AG09319 (cell line): Measurements from ENCODE around the gene CYP4F3.
"Not testable (repeated sequence)": the region's sequence is repeated elsewhere in the genome, so short reads cannot be mapped to it uniquely, and the experiment has no call there.

Experiments
- DNase-seq: peaks from one replicate; pipeline ENCODE4 v3.0.0-alpha.2; 2010; ENCODE audit warnings: low read depth; ENCODE audit errors: extremely low read depth
- CTCF ChIP-seq: IDR thresholded peaks from 2 replicates; pipeline ENCODE4 v1.5.1; 2011; ENCODE audit warnings: low read depth, mild to moderate bottlenecking, inconsistent platforms, low read length, moderate library complexity

Gene CYP4F3, protein sequence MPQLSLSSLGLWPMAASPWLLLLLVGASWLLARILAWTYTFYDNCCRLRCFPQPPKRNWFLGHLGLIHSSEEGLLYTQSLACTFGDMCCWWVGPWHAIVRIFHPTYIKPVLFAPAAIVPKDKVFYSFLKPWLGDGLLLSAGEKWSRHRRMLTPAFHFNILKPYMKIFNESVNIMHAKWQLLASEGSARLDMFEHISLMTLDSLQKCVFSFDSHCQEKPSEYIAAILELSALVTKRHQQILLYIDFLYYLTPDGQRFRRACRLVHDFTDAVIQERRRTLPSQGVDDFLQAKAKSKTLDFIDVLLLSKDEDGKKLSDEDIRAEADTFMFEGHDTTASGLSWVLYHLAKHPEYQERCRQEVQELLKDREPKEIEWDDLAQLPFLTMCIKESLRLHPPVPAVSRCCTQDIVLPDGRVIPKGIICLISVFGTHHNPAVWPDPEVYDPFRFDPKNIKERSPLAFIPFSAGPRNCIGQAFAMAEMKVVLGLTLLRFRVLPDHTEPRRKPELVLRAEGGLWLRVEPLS

GRCh38 chr19:15640294-15640903 is at the start of gene CYP4F3:
Gene CYP4F3, plus strand, starts transcription at chr19:15640897. Its CDS starts 519 bp downstream, at chr19:15641416.
- DNase-seq: no peak
- no peak for TF ChIP-seq CTCF

DNA sequence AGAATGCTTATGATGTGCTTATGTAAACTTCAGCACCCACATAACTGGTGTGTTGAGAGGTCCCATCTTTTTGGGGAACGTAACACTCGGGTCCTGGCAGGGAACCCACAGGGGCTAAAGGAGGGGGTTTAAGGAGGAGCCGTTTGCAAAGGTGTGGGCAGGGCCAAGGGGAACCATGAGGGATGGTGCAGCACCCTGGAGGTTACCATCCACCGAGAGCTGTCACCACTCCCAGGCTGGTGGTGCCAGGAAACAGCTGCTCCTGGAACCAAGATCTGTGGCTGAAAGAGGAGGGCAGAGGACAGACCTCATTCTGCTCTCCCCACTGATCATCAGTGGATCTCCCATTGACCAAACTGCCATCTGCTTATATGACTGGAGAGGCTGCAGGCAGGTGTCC is 48.9 kb upstream of the CYP4F3 start:
- no peak for TF ChIP-seq CTCF
- no peak for DNase-seq

- DNase-seq: not testable (repeated sequence)
These were observed 48.2 kb upstream of the CYP4F3 start for GRCh38 chr19:15592506-15592905.

DNA sequence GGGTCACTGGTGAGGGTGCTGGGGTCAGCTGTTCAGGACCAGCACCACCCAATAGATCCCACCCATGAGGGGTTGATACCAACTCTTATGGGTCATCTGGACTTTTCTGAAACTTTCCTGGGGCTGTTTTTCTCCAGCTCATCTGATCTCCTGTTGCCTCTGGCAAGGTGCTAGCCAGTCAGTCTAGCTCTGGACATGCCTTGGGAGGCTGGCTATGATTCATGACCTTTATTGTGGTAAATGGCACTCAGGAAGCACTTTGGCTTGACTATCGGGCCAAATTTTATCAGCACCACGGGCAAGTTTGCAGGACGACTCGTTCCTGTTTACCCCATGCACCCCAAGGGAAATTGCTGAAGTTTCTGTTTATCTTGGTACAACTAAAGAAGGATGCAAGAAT is 46.9 kb upstream of the CYP4F3 start:
- not testable (repeated sequence) for DNase-seq

DNA sequence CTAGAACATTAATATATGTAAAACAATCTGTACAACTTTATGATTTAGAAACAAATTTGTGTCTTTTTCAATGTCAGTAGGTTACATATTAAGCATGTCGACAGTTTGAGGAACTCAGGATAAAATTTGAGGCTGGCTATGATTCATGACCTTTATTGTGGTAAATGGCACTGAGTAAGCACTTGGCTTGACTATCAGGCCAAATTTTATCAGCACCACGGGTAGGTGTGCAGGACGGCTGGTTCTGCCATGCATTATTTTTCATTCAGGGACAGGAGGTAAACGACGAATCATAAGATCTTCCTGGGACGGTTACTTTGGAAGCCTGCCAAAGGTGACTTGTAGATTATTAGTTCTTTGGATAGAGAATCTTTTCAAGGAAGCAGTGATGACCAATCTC is 45.6 kb upstream of the CYP4F3 start:
- TF ChIP-seq CTCF: no peak
- DNase-seq: no peak

- not testable (repeated sequence) for DNase-seq
These were observed 32.4 kb upstream of the CYP4F3 start for GRCh38 chr19:15607978-15608925.

DNA sequence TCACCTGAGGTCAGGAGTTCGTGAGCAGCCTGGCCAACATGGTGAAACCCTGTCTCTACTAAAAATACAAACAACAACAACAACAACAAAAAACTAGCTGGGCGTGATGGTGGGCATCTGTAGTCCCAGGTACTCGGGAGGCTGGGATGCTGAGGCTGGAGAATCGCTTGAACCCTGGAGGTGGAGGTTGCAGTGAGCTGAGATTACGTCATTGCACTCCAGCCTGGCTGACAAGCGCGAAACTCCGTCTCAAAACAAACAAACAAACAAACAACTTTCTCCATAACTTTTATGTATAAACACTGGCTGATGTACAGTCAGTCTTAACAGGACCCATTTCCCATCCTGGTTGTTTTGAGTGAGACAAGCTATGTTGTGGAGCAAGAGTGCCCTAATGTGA is 31.4 kb upstream of the CYP4F3 start:
- no peak for DNase-seq
- TF ChIP-seq CTCF: no peak

DNA sequence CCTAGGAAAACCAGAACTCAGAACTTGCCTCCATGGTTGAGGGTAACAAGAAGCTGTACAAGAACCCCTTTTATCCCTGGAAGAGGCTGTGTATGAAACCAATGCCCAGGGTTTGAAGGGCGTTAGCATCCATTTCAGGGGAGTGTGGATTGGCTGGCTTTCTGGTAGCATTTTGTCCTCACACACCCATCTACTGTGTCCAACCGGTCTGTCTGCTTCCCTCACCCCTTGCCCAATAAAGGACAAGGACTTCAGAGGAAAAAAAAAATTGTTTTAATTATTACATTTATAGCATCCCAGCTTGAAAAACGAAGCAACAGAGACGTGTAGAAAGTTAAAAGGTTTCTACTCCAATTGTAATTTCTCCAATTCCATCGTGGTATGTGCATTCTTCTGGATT is 28.4 kb upstream of the CYP4F3 start:
- no peak for DNase-seq
- TF ChIP-seq CTCF: no peak
